SK-N-SH treated with all-trans-retinoic acid at 6 μM for 48 hours (cell line): ENCODE data around the gene NAA15.

ENCODE experiments used
- ARNTL ChIP-seq: fragments of 450-650 bp; formaldehyde crosslinking; IDR thresholded peaks from 2 replicates; pipeline ENCODE4 v1.5.0; 2020; ENCODE audit warnings: low read depth, mild to moderate bottlenecking, moderate library complexity, borderline replicate concordance
- CSDC2 ChIP-seq: fragments of 250-450 bp; sonication (Bioruptor Pico); IDR thresholded peaks from 2 replicates; pipeline ENCODE4 v1.5.0; 2020; ENCODE audit warnings: mild to moderate bottlenecking, moderate library complexity
- GLIS3 ChIP-seq: fragments of 250-450 bp; sonication (Bioruptor Pico); IDR thresholded peaks from 2 replicates; pipeline ENCODE4 v1.5.0; 2020; ENCODE audit warnings: mild to moderate bottlenecking, moderate library complexity
- SNAI2 ChIP-seq: fragments of 250-450 bp; sonication (Bioruptor Pico); IDR thresholded peaks from 2 replicates; pipeline ENCODE4 v1.5.0; 2020; ENCODE audit warnings: mild to moderate bottlenecking, moderate library complexity
- TCF4 ChIP-seq: fragments of 250-450 bp; sonication (Bioruptor Pico); IDR thresholded peaks from 2 replicates; pipeline ENCODE4 v1.8.0; 2021; ENCODE audit warnings: mild to moderate bottlenecking, moderate library complexity, borderline replicate concordance
- TOX ChIP-seq: fragments of 250-450 bp; sonication (Bioruptor Pico); IDR thresholded peaks from 2 replicates; pipeline ENCODE4 v1.8.0; 2021; ENCODE audit warnings: mild to moderate bottlenecking, moderate library complexity, borderline replicate concordance
- ZC3H10 ChIP-seq: fragments of 250-450 bp; sonication (Bioruptor Pico); IDR thresholded peaks from 2 replicates; pipeline ENCODE4 v1.5.1; 2021; ENCODE audit warnings: mild to moderate bottlenecking, moderate library complexity
- ZNF70 ChIP-seq: fragments of 450-650 bp; formaldehyde crosslinking; IDR thresholded peaks from 2 replicates; pipeline ENCODE4 v1.5.0; 2020; ENCODE audit warnings: mild to moderate bottlenecking, moderate library complexity
- TF ChIP-seq, protein P1 (sequence below): fragments of 250-450 bp; sonication (Bioruptor Pico); IDR thresholded peaks from 2 replicates; pipeline ENCODE4 v1.5.0; 2020; ENCODE audit warnings: mild to moderate bottlenecking, moderate library complexity
- TF ChIP-seq, protein P2 (sequence below): fragments of 250-450 bp; sonication (Bioruptor Pico); IDR thresholded peaks from 2 replicates; pipeline ENCODE4 v1.8.0; 2021; ENCODE audit warnings: low read depth, mild to moderate bottlenecking, moderate library complexity, borderline replicate concordance
- TF ChIP-seq, protein P3 (sequence below): fragments of 250-450 bp; sonication (Bioruptor Pico); IDR thresholded peaks from 2 replicates; pipeline ENCODE4 v1.8.0; 2020; ENCODE audit warnings: mild to moderate bottlenecking, moderate library complexity, borderline replicate concordance
- TF ChIP-seq, protein P4 (sequence below): fragments of 250-450 bp; sonication (Bioruptor Pico); IDR thresholded peaks from 2 replicates; pipeline ENCODE4 v1.5.1; 2020; ENCODE audit warnings: low read depth, mild to moderate bottlenecking, moderate library complexity

DNA sequence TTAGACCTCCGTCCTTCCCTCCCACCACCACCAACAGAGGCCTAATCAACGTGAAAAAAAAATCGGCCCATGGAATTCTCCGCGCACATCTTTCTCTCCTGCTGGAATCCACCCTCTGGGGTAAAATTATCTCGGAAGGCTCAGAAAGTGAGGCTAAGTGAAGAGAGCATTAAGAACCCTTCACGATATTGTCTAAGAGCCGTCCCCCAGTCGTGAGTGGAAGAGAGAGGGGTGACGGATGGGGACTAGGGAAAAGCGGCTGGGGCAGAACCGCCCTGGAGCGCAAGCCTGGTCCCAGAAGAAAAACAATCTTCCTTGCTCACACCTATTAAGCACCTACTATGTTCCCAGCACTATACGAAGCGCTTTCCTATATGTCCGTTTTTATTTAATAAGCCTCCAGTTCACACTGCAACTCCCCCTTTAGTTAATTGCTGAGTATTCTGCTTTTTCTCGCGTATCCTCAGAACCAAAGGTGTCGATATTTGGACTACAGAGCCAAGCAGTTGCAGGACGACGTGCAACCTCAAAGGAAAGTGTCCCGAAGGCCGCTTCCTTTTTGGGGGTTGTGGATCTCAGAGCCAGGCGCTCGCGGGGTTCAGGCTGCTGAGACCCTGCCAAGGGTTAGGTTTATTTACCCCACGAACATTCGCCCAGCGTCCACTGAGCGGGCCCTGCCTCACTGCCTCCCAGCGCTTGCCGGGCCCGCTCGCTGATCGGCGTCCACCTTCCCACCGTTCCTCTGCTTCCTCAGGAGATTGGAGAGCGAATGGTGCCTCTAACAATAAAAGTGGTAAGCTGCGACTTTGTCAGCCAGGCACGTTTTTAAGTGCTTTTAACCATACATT, 22.2 kb upstream of the NAA15 start:
- no peak for TF ChIP-seq TOX
- TF ChIP-seq ZNF70 = no peak
- TF ChIP-seq, protein P1, sequence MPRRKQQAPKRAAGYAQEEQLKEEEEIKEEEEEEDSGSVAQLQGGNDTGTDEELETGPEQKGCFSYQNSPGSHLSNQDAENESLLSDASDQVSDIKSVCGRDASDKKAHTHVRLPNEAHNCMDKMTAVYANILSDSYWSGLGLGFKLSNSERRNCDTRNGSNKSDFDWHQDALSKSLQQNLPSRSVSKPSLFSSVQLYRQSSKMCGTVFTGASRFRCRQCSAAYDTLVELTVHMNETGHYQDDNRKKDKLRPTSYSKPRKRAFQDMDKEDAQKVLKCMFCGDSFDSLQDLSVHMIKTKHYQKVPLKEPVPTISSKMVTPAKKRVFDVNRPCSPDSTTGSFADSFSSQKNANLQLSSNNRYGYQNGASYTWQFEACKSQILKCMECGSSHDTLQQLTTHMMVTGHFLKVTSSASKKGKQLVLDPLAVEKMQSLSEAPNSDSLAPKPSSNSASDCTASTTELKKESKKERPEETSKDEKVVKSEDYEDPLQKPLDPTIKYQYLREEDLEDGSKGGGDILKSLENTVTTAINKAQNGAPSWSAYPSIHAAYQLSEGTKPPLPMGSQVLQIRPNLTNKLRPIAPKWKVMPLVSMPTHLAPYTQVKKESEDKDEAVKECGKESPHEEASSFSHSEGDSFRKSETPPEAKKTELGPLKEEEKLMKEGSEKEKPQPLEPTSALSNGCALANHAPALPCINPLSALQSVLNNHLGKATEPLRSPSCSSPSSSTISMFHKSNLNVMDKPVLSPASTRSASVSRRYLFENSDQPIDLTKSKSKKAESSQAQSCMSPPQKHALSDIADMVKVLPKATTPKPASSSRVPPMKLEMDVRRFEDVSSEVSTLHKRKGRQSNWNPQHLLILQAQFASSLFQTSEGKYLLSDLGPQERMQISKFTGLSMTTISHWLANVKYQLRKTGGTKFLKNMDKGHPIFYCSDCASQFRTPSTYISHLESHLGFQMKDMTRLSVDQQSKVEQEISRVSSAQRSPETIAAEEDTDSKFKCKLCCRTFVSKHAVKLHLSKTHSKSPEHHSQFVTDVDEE (CRISPR knock-in tag) = no peak
- TF ChIP-seq ZC3H10 (CRISPR knock-in tag) = no peak
- no peak for TF ChIP-seq SNAI2 (CRISPR knock-in tag)
- TF ChIP-seq CSDC2 (CRISPR knock-in tag) = no peak
- TF ChIP-seq, protein P2, sequence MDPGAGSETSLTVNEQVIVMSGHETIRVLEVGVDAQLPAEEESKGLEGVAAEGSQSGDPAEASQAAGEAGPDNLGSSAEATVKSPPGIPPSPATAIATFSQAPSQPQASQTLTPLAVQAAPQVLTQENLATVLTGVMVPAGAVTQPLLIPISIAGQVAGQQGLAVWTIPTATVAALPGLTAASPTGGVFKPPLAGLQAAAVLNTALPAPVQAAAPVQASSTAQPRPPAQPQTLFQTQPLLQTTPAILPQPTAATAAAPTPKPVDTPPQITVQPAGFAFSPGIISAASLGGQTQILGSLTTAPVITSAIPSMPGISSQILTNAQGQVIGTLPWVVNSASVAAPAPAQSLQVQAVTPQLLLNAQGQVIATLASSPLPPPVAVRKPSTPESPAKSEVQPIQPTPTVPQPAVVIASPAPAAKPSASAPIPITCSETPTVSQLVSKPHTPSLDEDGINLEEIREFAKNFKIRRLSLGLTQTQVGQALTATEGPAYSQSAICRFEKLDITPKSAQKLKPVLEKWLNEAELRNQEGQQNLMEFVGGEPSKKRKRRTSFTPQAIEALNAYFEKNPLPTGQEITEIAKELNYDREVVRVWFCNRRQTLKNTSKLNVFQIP (CRISPR knock-in tag) = no peak
- no peak for TF ChIP-seq ARNTL (CRISPR knock-in tag)
- no peak for TF ChIP-seq GLIS3 (CRISPR knock-in tag)
- TF ChIP-seq TCF4 = no peak
- TF ChIP-seq, protein P3, sequence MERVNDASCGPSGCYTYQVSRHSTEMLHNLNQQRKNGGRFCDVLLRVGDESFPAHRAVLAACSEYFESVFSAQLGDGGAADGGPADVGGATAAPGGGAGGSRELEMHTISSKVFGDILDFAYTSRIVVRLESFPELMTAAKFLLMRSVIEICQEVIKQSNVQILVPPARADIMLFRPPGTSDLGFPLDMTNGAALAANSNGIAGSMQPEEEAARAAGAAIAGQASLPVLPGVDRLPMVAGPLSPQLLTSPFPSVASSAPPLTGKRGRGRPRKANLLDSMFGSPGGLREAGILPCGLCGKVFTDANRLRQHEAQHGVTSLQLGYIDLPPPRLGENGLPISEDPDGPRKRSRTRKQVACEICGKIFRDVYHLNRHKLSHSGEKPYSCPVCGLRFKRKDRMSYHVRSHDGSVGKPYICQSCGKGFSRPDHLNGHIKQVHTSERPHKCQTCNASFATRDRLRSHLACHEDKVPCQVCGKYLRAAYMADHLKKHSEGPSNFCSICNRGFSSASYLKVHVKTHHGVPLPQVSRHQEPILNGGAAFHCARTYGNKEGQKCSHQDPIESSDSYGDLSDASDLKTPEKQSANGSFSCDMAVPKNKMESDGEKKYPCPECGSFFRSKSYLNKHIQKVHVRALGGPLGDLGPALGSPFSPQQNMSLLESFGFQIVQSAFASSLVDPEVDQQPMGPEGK (CRISPR knock-in tag) = no peak
- TF ChIP-seq, protein P4, sequence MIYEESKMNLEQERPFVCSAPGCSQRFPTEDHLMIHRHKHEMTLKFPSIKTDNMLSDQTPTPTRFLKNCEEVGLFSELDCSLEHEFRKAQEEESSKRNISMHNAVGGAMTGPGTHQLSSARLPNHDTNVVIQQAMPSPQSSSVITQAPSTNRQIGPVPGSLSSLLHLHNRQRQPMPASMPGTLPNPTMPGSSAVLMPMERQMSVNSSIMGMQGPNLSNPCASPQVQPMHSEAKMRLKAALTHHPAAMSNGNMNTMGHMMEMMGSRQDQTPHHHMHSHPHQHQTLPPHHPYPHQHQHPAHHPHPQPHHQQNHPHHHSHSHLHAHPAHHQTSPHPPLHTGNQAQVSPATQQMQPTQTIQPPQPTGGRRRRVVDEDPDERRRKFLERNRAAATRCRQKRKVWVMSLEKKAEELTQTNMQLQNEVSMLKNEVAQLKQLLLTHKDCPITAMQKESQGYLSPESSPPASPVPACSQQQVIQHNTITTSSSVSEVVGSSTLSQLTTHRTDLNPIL (CRISPR knock-in tag) = no peak
